Activated naive CD8-positive, alpha-beta T cell treated with anti-CD3 and anti-CD28 coated beads for 36 hours (primary cell): ENCODE results near the gene FBXL20. TPM values are rescaled to one million over a fixed set of nuclear protein-coding genes. Genes with fewer than 3 reads are reported as not detected.
"Not testable (repeated sequence)": the region's sequence is repeated elsewhere in the genome, so short reads cannot be mapped to it uniquely, and the experiment has no call there.

ENCODE experiments used
- DNase-seq: peaks from one replicate; pipeline ENCODE4 v3.0.0; 2021
- H3K27ac Mint-ChIP-seq: one replicate; pipeline ENCODE4 v1.8.0; 2022; ENCODE audit warnings: mild to moderate bottlenecking, moderate library complexity, mixed read lengths
- H3K27me3 Mint-ChIP-seq: one replicate; pipeline ENCODE4 v1.8.0; 2022; ENCODE audit warnings: mild to moderate bottlenecking, mixed read lengths
- H3K36me3 Mint-ChIP-seq: one replicate; pipeline ENCODE4 v1.8.0; 2021; ENCODE audit warnings: mild to moderate bottlenecking, mixed read lengths
- H3K4me1 Mint-ChIP-seq: one replicate; pipeline ENCODE4 v1.8.0; 2021; ENCODE audit warnings: mixed read lengths
- H3K4me3 Mint-ChIP-seq: one replicate; pipeline ENCODE4 v1.8.0; 2022; ENCODE audit warnings: mild to moderate bottlenecking, moderate library complexity, mixed read lengths
- H3K9me3 Mint-ChIP-seq: one replicate; pipeline ENCODE4 v1.8.0; 2022; ENCODE audit warnings: mixed read lengths
- total RNA-seq, 2 experiments: library from RNA; stranded (reverse); gene quantifications; one replicate each; pipeline ENCODE4 v1.2.3, GENCODE V29; 2021

The FBXL20 gene
- total RNA-seq, 2 experiments from 2014 or later: 15.7 to 16.3 TPM

GRCh38 chr17:39271546-39271945, 129.9 kb downstream of the FBXL20 start:
- Mint-ChIP-seq H3K9me3 (no peaks in the 10 kb centered on the region), H3K27me3 (no peaks in the 10 kb centered on the region), H3K27ac (no peak overlapping the region), H3K36me3 (peaks cover 2% of the 10 kb centered on the region), H3K4me3 (no peak overlapping the region), H3K4me1 (no peaks in the 10 kb centered on the region)
- DNase-seq: no peak

- no peak for DNase-seq
- no peaks in the 10 kb centered on the region for H3K27me3 Mint-ChIP-seq
- H3K9me3 Mint-ChIP-seq: no peaks in the 10 kb centered on the region
- H3K36me3 Mint-ChIP-seq: peaks cover 2% of the 10 kb centered on the region
- peak overlapping the region; percentile 27 for H3K27ac Mint-ChIP-seq
- H3K4me1 Mint-ChIP-seq: no peaks in the 10 kb centered on the region
- no peak overlapping the region for H3K4me3 Mint-ChIP-seq
These were observed 130.5 kb downstream of the FBXL20 start for GRCh38 chr17:39270923-39271322.

DNA sequence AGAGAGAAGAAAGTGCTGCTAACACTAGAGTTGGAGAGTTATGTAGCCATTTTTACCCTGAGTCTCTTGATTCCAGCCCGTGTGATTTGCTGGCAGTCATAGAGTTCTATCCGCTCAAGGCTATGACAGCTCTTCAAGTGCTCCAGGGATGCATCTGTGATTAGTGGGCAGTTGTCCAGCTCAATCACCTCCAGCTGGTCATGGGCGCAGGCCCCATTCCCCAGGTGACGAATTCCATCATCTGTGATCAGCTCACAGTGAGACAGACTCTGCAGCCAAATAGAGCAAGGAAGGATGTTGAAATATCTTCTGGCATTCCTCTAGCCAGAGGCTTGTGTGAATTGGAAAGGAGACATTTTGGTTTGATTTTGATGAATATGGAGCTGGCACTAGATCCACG, 137.3 kb downstream of the FBXL20 start:
- H3K36me3 Mint-ChIP-seq: peaks cover 3% of the 10 kb centered on the region
- H3K4me1 Mint-ChIP-seq: no peaks in the 10 kb centered on the region
- H3K9me3 Mint-ChIP-seq: no peaks in the 10 kb centered on the region
- H3K27me3 Mint-ChIP-seq: no peaks in the 10 kb centered on the region
- no peak overlapping the region for H3K27ac Mint-ChIP-seq
- no peak overlapping the region for H3K4me3 Mint-ChIP-seq
- DNase-seq: no peak

GRCh38 chr17:39261286-39261685, 140.1 kb downstream of the FBXL20 start:
- no peaks in the 10 kb centered on the region for H3K9me3 Mint-ChIP-seq
- H3K27ac Mint-ChIP-seq: no peak overlapping the region
- no peaks in the 10 kb centered on the region for H3K27me3 Mint-ChIP-seq
- H3K36me3 Mint-ChIP-seq: peaks cover 3% of the 10 kb centered on the region
- H3K4me1 Mint-ChIP-seq: no peaks in the 10 kb centered on the region
- peak; percentile 37 for DNase-seq
- no peak overlapping the region for H3K4me3 Mint-ChIP-seq

- H3K4me1 Mint-ChIP-seq: no peaks in the 10 kb centered on the region
- H3K27ac Mint-ChIP-seq: no peak overlapping the region
- no peak overlapping the region for H3K4me3 Mint-ChIP-seq
- DNase-seq: no peak
- no peaks in the 10 kb centered on the region for H3K36me3 Mint-ChIP-seq
- H3K9me3 Mint-ChIP-seq: no peaks in the 10 kb centered on the region
- H3K27me3 Mint-ChIP-seq: no peaks in the 10 kb centered on the region
These were observed 148.5 kb downstream of the FBXL20 start for GRCh38 chr17:39252788-39253460.

GRCh38 chr17:39251997-39252396, 149.4 kb downstream of the FBXL20 start:
- no peaks in the 10 kb centered on the region for H3K9me3 Mint-ChIP-seq
- H3K27me3 Mint-ChIP-seq: no peaks in the 10 kb centered on the region

GRCh38 chr17:39250076-39250475, 151.3 kb downstream of the FBXL20 start:
- not testable (repeated sequence) for DNase-seq, H3K4me1 Mint-ChIP-seq, H3K36me3 Mint-ChIP-seq, H3K9me3 Mint-ChIP-seq, H3K4me3 Mint-ChIP-seq, H3K27ac Mint-ChIP-seq, H3K27me3 Mint-ChIP-seq

More at GRCh38 chr17:39251997-39252396, 149.4 kb downstream of the FBXL20 start:
- no peak overlapping the region for H3K27ac Mint-ChIP-seq
- DNase-seq: no peak
- no peaks in the 10 kb centered on the region for H3K36me3 Mint-ChIP-seq
- H3K4me3 Mint-ChIP-seq: no peak overlapping the region
- no peaks in the 10 kb centered on the region for H3K4me1 Mint-ChIP-seq

- no peak for DNase-seq
- H3K9me3 Mint-ChIP-seq: no peaks in the 10 kb centered on the region
- no peak overlapping the region for H3K4me3 Mint-ChIP-seq
- no peaks in the 10 kb centered on the region for H3K27me3 Mint-ChIP-seq
- no peaks in the 10 kb centered on the region for H3K36me3 Mint-ChIP-seq
- H3K4me1 Mint-ChIP-seq: peaks cover 15% of the 10 kb centered on the region
- H3K27ac Mint-ChIP-seq: no peak overlapping the region
These were observed 155.2 kb downstream of the FBXL20 start for GRCh38 chr17:39246274-39246673.

DNA sequence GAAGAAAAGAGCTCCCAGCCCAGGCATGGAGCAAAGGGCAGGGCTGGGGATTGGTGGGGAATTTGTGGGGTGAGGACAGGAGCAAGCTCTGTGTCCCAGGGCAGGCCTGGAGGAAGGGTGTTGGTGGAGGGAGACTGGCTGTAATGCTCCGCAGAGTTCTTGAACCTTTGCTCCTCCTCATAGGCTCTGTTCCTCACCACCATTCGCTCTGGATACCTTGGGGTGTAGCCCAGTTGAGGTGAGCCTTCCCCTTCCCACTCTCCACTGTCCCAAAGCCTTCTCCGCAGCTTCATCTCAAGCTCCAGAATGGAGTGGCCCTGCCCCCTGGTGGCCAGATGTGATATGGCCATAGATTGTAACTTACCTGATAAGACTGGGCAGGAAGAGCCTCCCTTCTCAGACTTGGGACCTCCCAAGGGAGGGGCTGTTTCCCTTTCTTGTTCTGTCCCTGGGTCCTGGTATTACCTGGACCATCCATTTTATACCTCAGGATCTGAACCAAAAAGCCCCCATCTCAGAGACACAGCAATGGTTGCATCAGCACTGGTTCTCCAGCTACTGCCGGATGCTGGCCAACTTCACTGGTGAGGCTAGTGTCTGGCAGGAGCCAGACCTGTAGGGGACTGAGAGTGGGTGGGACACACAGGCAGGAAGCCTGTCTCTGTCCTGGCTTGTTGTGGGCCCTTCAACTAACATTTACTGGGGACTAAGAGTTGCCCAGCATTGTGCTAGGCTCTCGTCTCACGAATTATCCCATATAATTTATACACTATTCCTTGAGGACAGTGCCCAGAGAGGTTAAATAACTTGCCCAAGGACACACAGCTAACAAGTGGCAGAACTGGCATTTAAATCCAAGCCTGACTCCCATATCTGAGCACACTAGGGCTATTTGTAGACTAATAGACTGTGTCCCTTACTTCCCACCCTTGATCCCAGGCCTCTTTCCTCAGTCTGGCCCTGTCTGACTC, 156.5 kb downstream of the FBXL20 start:
- Mint-ChIP-seq H3K27me3 (no peaks in the 10 kb centered on the region), H3K27ac (no peak overlapping the region), H3K4me3 (no peak overlapping the region), H3K4me1 (peaks cover 17% of the 10 kb centered on the region), H3K36me3 (no peaks in the 10 kb centered on the region), H3K9me3 (no peaks in the 10 kb centered on the region)
- peak; percentile 79 for DNase-seq

- Mint-ChIP-seq H3K4me1 (peaks cover 24% of the 10 kb centered on the region), H3K9me3 (no peaks in the 10 kb centered on the region), H3K36me3 (no peaks in the 10 kb centered on the region), H3K27me3 (no peaks in the 10 kb centered on the region), H3K27ac (no peak overlapping the region), H3K4me3 (no peak overlapping the region)
- DNase-seq: no peak
These were observed 157.3 kb downstream of the FBXL20 start for GRCh38 chr17:39244016-39244599.

DNA sequence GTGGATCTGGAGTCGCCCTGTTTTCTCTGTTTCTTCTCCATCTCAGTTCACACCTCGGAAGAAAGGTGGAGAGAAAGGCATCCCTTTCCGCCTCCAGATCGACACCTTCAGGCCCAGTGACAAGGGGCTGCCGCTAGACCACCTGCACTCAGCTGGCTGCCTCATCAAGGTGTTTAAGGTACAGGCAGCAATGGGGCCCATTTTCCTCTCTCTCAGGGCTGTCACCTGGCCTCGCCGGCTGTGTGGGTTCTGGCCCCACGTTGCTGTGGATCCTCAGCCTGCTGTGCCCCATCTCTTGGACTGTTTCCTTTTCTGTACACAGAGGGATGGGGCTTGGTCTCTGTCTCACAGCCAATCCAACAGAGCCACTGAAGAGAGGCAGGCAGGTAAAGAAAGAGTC, 158.3 kb downstream of the FBXL20 start:
- DNase-seq: no peak
- Mint-ChIP-seq H3K27me3 (no peaks in the 10 kb centered on the region), H3K36me3 (no peaks in the 10 kb centered on the region), H3K4me3 (no peak overlapping the region), H3K9me3 (no peaks in the 10 kb centered on the region), H3K4me1 (peaks cover 32% of the 10 kb centered on the region), H3K27ac (no peak overlapping the region)

GRCh38 chr17:39240631-39241030, 160.8 kb downstream of the FBXL20 start:
- no peaks in the 10 kb centered on the region for H3K27me3 Mint-ChIP-seq

DNA sequence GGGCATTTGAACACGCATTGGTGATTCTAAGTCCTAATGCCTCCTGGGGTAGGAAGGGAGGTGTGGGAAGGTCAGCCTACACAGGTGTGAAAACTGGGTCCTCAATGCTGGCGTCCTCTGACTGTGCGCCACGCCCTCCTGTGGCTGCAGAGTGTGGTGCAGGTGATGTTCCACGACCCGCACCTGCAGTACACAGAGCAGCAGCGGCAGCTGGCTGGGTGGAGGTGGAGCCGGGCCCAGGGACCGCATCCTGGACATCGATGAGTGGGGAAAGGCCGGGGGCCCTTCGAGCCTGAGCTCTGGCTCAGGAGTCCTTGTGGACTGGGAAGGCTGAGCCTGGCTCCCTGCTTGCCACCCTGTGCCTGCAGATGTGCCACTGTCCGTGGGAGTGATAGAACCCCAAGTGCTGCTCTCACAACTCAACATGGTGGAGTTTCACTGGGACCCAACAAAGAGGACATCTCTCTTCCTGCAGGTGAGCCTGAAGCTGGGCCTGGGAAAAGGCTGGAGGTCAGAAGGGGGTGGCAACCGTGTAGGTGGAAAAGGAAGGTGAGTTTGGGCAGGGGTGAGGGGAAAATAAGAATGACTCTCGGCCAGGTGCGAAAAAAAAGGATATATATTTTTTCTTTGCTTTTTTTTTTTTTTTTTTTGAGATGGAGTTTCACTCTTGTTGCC, 161.6 kb downstream of the FBXL20 start:
- Mint-ChIP-seq H3K27ac (peak overlapping the region; percentile 61), H3K4me3 (no peak overlapping the region)

More at GRCh38 chr17:39240631-39241030, 160.8 kb downstream of the FBXL20 start:
- DNase-seq: no peak
- Mint-ChIP-seq H3K9me3 (no peaks in the 10 kb centered on the region), H3K27ac (no peak overlapping the region), H3K4me3 (no peak overlapping the region), H3K36me3 (no peaks in the 10 kb centered on the region), H3K4me1 (peaks cover 35% of the 10 kb centered on the region)

DNA sequence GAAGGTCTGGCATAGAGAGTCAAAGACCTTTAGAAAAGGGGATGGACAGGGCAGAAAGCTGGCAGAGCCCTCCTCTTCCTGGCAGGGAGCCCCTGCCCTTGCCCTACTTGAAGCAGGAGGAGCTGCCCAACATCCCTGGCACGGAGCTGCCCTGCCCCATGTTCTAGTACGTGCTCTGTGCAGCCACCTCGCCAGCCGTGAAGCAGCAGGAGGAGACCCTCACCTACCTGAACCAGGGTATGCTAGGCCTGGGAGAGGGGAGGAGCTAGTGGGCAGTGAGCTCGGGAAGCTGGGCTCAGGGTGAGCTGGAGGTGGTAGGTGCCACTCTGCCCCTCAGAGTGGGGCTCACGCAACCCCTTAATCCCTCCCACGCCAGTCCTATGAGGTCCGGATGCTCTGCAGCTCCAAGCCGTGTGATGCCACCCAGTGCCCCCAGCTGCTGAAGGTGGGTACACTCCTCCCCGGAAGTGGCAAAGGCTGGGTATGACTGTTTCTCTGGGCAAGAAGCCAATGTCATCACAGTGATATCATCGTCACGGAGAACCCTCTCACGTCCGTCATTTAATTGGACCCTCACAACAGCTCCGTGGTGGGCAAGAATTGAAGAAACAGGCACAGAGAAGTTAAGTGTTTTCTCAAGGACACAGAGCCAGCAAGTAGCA, 163.0 kb downstream of the FBXL20 start:
- no peaks in the 10 kb centered on the region for H3K27me3 Mint-ChIP-seq
- DNase-seq: peak; percentile 66
- no peak overlapping the region for H3K4me3 Mint-ChIP-seq
- peak overlapping the region; percentile 76 for H3K27ac Mint-ChIP-seq
- no peaks in the 10 kb centered on the region for H3K9me3 Mint-ChIP-seq
- peaks cover 22% of the 10 kb centered on the region for H3K4me1 Mint-ChIP-seq
- no peaks in the 10 kb centered on the region for H3K36me3 Mint-ChIP-seq

More for the DNA sequence above, 161.6 kb downstream of the FBXL20 start:
- Mint-ChIP-seq H3K27me3 (no peaks in the 10 kb centered on the region), H3K4me1 (peaks cover 33% of the 10 kb centered on the region), H3K36me3 (no peaks in the 10 kb centered on the region), H3K9me3 (no peaks in the 10 kb centered on the region)
- peak; percentile 72 for DNase-seq
